GM19455 (cell line): ENCODE data around the gene RBM22.

Source experiments
- ATAC-seq: cut with Tn5 transposase; IDR thresholded peaks from one replicate; pipeline ENCODE4 v1.9.1; 2021; ENCODE audit not compliant: unreplicated experiment

Gene RBM22

DNA sequence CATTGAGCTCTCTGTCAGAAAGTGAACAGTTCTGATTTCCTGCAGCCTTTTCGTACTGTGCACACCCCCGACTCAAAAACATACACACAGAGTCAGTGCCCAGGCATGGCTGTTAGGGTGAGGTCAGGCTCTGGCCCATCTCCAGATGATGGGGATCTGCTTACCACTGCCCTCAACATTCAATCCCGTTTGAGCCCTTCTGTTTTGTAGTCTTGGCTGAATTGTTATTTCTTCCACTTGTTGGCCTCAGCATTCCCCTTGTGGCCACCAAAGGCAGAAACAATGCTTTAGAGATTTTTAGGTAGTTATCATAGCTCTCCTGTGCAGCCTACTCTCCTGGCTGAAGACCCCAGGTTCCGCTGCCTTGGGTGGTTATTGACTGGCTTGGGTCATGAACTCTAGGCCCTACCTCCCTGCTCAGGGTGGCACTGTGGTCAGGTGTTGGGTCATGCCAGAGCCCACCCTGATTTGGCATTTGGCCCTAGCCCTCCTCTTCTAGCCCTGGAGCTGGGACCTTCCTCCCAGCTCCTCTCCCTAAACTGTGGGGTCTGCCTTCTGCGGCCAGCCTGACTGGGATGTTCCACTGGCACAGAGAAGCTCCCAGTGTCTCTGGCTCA lies 47.6 kb downstream of the RBM22 start:
- no peak for ATAC-seq

DNA sequence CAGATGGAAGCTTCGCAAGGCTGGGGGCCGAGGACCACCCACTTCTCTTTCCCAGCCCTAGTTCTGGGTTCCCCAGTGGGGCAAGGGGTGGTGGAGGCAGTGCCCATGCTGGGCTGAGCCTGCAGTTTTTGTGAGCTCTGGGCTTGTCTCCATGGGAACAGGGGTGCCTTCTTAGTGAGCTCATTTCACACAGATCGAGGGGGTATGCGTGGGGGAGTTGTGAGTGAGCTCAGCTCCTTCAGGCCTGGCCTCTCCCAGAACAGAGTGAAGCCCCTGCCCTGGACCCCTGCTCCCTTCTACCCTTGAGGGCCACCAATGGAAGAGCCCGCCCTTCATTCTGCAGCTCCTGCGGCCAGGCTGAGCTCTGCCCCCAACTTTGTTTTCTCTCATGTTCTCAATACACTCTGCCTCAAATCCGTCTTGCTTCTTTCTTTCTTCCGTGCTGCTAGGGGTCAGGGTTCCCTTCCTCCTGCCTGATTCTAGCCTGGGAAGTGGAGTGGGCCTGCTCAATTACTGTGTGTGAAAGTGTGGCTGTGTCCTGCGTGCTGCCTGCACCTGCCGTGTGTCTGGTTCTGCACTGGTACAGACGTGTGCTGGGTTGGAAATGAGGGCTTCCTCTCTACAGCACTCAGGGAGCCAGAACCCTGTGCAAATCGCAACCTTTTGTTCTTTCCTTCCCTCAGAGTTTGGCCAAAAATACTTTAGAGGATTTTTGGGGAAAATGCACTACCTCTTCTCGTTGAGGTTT lies 48.8 kb downstream of the RBM22 start:
- ATAC-seq, result no peak

DNA sequence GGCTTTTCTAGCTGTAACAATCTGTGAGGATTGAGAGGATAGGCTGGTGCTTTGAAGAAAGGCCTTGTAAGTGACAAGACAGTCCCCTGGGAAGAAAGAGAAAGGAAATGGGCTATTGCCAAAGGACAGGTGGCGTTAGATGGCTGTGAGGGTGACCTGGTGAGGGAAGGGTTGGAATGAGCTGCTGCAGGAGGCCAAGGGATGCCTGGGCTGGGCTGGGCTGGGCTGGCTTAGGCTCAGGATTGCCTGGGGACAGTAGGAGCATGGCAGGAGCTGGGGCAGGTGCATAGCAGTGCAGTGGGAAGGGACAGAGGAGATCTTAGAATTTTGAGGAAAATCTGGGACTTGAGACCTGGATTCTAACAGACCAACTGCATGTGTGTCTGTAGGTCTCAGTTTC lies 49.5 kb downstream of the RBM22 start:
- no peak for ATAC-seq

DNA sequence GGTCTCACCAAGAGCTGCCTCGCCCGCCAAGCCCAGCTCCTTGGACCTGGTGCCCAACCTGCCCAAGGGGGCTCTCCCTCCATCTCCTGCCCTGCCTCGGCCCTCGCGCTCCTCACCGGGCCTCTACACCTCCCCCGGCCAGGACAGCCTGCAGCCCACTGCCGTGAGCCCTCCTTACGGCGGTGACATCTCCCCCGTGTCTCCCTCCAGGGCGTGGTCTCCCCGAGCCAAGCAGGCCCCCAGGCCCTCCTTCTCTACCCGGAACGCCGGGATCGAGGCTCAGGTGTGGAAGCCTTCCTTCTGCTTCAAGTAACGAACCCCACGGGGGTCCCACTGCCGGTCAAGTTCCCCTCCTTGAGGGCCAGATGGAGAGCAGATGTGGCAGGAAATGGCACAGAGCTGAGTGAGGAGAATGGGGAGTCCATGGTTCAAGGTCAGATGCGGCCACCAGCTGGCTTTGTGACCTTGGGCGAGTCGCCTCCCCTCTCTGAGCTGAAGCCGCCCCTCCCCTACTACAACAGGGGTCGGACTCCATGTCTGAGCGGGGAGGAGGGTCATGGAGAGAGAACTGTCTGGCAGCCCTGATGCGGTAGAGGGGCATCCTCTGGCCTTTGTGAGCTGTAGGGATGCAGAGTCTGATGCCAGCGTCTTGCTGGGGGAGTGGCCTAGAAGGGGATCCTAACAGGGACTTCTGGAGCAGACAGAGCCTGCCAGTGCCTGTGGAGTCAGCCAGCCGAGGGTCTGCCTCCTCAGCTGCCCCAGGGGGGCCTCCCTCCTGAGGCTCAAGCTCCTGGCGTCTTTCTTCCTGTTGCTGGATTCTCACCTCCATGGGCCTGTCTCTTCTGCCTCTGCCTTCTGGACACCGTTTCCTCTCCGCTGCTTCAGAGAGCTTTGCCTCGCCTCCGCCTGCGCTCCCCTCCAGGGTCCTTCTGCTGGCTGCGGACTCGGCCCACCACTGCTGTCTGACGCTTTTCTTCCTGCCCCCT lies 50.5 kb downstream of the RBM22 start:
- no peak for ATAC-seq

DNA sequence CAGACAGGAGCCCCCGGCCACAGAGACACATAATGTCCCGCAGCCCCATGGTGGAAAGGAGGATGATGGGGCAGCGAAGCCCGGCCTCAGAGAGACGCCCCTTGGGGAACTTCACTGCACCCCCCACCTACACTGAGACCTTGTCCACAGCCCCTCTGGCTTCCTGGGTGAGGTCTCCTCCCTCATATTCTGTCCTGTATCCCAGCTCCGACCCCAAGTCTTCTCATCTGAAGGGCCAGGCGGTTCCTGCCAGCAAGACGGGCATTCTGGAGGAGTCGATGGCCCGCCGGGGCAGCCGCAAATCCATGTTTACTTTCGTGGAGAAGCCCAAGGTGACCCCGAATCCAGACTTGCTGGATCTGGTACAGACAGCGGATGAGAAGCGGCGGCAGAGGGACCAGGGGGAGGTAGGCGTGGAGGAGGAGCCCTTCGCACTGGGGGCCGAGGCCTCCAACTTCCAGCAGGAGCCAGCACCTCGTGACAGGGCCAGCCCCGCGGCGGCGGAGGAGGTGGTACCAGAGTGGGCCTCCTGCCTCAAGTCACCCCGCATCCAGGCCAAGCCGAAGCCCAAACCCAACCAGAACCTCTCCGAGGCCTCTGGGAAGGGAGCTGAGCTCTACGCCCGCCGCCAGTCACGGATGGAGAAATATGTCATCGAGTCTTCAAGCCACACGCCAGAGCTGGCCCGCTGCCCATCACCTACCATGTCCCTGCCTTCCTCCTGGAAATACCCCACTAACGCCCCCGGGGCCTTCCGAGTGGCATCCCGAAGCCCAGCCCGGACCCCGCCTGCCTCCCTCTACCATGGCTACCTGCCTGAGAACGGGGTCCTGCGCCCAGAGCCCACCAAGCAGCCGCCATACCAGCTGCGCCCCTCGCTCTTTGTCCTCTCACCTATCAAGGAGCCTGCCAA lies 51.5 kb downstream of the RBM22 start:
- no peak for ATAC-seq

DNA sequence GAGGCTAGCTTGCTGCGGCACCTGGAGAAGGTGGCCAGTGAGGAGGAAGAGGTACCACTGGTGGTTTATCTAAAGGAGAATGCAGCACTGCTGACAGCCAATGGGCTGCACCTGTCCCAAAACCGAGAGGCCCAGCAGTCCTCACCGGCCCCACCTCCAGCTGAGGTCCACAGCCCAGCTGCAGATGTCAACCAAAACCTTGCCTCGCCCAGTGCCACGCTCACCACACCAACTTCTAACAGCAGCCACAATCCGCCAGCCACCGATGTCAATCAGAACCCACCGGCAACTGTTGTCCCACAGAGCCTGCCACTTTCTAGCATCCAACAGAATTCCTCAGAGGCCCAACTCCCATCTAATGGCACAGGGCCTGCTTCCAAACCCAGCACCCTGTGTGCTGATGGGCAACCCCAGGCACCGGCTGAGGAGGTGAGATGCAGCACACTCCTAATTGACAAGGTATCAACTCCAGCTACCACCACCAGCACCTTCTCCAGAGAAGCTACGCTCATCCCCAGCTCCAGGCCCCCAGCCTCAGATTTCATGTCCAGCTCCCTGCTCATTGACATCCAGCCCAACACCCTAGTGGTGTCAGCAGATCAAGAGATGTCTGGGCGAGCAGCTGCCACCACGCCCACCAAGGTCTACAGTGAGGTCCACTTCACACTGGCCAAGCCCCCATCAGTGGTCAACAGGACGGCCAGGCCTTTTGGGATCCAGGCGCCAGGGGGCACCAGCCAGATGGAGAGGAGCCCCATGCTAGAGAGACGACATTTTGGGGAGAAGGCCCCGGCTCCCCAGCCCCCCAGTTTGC lies 52.4 kb downstream of the RBM22 start:
- ATAC-seq, result no peak

DNA sequence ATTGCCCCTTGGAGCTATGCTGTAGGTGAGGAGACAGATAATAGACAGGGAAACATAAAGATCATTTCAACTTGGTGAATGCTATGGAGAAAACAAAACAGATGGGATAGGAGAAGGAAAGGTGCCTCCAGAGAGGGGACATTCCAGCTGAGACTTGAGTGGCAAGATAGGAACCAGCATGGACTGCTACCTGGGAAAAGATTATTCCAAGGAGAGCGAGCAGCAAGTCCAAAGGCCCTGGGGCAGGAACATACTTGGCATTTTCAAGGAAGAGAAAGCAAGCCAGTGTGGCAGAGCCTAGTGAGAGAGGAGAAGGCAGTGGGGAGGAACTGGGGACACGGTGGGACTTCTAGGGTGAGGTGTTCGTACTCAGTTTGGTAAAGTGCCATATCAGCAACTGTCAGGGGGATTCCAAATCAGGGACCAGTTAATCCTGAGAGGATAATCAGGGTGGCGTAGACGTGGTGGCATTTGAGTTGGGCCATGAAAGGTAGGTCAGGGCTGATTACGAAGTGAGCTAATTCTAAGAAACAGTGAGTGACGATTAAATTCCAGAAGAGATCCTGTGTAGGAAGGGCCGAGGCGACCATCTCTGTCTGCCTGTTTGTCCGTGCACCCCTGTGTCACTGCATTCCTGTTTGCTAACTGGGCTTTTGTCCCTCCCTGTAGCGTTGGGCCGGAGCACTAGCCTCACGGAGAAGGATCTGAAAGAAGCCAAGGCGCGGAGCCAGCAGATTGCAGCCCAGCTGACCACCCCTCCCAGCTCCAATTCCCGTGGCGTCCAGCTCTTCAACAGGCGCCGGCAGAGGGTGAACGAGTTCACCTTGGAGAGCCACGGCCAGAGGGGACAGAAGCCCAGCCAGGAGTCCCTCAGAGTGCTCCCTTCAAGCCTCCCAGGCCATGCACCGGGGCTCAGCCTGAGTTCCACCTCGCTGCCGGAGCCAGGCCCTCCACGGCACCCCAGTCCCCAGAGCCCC lies 53.3 kb downstream of the RBM22 start:
- no peak for ATAC-seq

DNA sequence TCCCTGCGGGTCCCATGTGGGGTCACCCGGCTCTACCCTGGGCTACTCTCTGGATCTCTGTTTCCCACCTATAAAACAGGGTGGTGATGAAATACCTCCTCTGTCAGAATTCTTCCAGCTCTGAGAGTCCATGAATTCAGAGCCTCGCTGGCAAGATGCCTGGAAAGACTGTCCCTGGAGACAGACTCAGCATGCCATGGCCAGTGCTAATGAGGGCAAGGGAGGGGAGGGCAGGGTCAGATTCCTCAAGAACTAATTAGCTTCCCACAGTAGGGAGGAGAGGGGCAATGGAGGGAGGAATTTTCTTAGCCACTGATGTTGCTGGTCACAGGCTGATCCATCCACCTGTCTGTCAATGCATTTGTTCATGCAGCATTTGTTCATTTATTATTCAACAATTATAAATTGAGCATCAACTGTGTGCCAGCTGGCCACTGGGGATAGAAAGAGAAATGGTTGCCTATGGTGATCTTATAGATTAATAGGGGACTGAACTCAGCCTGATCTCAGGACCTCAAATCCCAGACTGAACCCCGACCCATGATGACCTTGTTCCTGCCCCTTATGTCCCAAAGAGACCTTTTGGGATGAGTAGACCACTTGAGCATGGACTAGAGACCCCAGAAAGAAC lies 55.7 kb downstream of the RBM22 start:
- ATAC-seq, result no peak

DNA sequence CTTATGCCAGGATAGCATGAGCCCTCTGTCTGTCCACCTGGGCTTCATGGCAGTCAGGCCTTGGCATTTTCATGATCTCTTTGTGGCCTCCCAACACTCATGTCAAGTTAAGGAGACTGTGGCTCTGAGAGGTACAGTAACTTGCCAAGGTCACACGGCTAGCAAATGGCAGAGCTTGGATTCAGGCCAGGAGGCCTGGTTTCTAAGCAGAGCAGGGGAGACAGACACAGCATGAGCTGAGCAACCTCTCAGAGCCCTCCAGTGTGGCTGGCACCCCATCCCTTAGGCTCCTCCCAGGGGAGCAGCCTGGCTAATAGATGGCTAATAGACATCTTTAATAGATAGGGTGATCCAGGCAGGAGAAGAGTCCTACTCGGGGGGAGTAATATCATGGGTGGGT lies 56.3 kb downstream of the RBM22 start:
- no peak for ATAC-seq

DNA sequence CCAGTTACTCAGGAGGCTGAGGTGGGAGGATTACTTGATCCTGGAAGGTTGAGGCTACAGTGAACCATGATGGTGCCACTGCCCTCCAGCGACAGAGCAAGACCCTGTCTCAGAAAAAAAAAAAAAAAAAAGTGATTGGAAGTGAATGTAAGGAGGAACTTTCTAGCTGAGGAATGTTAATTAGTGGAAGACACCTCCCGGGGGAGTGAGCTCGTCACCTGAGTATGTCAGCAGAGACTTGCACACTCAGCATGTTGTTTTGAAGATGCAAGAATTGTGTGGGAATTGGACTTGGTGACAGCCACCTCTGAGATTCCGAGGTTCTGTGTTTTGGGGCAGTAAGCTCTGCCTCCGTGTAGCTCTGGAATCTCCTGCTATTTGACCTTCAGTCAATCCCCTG lies 56.8 kb downstream of the RBM22 start:
- no peak for ATAC-seq

DNA sequence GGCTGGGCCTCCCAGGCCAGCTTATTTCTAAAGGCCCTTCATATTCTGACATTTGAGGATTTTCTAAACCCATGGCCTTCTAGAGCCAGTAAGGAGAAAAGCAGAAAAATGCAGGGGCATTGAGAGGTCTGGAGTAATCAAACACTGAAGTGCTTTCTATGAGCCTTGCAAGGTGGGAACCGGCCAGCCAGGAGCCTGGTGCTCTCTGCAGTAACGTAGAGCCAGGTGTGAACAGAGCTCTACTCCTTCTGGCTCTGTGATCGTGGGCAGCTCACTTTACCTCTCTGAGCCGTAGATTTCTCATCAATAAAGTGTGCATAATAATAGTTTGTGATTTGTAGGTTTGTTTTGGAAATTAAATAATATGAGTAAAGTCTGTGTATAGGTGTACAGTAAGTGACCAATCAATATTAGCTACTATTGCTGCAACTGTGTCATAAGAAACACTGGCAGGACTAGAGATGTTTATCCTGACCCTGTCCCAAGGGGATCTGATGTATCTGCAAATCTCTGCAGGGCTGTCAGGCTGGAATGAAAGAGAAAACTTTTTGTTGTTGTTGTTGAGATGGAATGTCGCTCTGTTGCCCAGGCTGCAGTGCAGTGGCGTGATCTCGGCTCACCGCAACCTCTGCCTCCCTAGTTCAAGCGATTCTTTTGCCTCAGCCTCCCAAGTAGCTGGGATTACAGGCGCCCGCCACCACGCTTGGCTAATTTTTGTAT lies 57.7 kb downstream of the RBM22 start:
- ATAC-seq, result no peak

DNA sequence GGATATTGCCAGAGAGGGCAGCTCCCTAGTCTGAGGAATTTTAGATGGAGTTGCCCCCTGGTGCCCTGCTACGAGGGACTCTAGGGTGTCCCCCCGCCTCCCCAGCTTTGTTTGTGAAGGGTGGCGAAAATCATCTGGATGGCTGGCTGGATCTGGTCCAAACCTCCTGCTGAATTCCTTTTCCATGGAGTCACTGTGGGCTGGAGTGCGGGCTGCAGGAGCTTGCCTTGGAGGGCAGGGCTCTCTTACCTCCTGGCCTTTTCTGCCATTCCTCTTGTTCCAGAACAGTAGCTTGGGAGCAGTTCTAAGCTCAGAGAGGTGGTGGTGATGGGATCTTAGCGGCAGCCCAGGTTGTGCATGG lies 58.3 kb downstream of the RBM22 start:
- no peak for ATAC-seq

DNA sequence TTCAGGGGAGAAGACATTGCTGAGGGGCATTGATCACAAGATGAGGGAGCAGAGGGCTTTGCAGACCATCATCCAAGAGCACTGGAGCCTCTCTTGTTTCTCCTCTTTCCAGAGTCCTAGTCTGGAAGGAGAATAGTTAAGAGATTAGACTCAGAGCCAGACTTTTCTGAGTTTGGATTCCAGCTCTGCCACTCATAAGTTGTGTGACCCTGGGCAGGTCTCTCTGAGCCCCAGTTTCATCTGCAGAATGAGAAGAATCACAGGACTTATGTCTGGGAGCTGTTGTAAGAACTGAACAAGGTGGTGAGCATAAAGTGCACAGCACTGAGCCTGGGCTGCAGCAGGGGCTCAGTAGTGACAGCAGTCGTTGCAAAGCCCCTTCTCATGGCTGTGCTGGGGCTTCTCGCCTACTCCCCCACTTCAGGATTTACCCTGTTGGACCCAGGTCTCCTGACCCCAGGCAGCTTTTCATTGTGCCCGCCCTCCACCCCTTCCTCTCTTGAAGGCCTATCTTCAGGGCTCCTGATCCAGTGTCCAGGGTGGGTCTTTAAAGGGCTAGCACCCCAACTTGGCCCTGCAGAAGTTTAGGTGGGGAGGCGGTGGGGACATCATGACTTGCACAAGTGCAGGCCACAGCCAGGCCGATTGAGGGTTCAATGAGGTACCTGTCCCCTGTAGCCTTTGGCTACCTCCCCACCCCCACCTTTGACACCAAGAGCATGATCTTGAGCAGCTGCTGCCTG lies 58.9 kb downstream of the RBM22 start:
- no peak for ATAC-seq

DNA sequence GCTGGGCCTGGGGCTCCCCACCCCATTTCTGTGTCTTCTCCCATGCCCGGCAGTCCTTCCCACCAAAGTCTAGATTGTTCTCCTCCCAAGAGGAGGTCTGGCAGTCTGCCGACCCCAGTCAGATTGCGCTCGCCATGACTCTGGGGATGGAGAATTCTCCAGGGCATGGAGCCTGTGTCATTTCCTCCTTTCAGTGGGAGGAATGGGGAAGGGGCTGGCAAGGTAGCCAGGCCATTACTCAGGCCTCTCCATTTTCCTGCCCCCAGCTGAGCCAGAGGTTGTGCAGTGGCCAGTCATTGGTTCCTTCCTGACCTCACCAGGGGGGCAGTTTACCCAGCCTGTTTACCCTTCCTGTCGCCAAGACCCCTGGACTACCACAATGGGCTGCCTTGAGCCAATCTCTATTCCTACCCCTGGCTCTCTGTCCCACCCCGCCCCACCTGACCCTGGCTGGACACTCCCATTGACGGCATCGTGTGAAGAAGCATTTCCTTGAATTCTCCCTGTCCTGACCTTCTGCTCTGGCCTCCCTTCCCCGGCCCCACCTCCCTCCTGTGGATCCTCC lies 59.8 kb downstream of the RBM22 start:
- no peak for ATAC-seq
